ENCODE data around the gene PDE4B. TPM values are rescaled to one million over a fixed set of nuclear protein-coding genes. Genes with fewer than 3 reads are reported as not detected.

Gene PDE4B
- total RNA-seq, 1 experiment from 2014 or later: not detected

DNA sequence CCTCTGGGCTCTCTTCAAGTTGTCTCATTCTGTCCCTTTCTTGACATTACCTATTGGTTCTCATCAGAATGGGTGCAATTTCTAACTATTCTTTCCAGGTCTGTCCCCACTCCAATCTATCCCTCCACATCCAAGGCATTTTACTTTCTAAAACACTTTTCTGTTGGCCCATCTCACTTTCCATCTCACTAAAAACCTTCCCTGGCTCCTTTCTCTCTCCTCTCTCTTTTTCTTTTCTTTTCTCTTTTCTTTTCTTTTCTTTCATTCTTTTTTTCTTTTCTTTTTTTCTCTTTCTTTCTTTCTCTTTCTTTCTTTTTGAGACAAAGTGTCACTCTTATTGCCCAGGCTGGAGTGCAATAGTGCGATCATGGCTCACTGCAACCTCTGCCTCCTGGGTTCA is 462.1 kb downstream of the PDE4B start:
- Histone ChIP-seq H3K4me3 (ENCODE audit: low read depth, low read length) (no peak overlapping the region), H3K4me1 (no peaks in the 10 kb centered on the region), H3K27me3 (replicated peaks; ENCODE audit: control insufficient read depth, insufficient read depth, low read length) (no peaks in the 10 kb centered on the region), H3K9me3 (no peaks in the 10 kb centered on the region), H3K36me3 (ENCODE audit: control insufficient read depth, insufficient read depth, low read length) (no peaks in the 10 kb centered on the region)
- Mint-ChIP-seq H3K4me3 (ENCODE audit: unreplicated experiment) (no peak overlapping the region), H3K27ac (ENCODE audit: unreplicated experiment) (no peak overlapping the region), H3K27me3 (ENCODE audit: insufficient read depth, unreplicated experiment) (peaks cover 12% of the 10 kb centered on the region), H3K9me3 (ENCODE audit: unreplicated experiment) (no peaks in the 10 kb centered on the region), H3K4me1 (ENCODE audit: low read depth, unreplicated experiment) (no peaks in the 10 kb centered on the region), H3K36me3 (ENCODE audit: insufficient read depth, unreplicated experiment) (no peaks in the 10 kb centered on the region)
- intact Hi-C loops (cut with micrococcal nuclease; ENCODE audit: unreplicated experiment): no loop called here
- DNase-seq: no peak
- CTCF ChIA-PET: interaction anchor here (1.4 kb wide), 1 partner anchor 192 kb away, joined by 3 read pairs; no protein-coding TSS in a partner anchor
- POLR2A ChIA-PET: no interaction called here
- BruUV-seq (replicated peaks): no TSS peak
- TF ChIP-seq CTCF (IDR thresholded peaks at IDR 0.05; ENCODE audit: insufficient read depth in 1 of 2, low read depth in 1 of 2, low read length in 1 of 2, severe bottlenecking in 1 of 2, unreplicated experiment in 1 of 2): no peak

GRCh38 chr1:66256629-66257572 is 464.2 kb downstream of the PDE4B start:
- no peak for TF ChIP-seq CTCF (IDR thresholded peaks at IDR 0.05; ENCODE audit: insufficient read depth in 1 of 2, low read depth in 1 of 2, low read length in 1 of 2, severe bottlenecking in 1 of 2, unreplicated experiment in 1 of 2)
- ChIA-PET POLR2A (no interaction called here), CTCF (no interaction called here)
- H3K36me3 Mint-ChIP-seq (ENCODE audit: insufficient read depth, unreplicated experiment): no peaks in the 10 kb centered on the region
- H3K4me3 Mint-ChIP-seq (ENCODE audit: unreplicated experiment): no peak overlapping the region
- no peak overlapping the region for H3K27ac Mint-ChIP-seq (ENCODE audit: unreplicated experiment)
- H3K4me1 Mint-ChIP-seq (ENCODE audit: low read depth, unreplicated experiment): no peaks in the 10 kb centered on the region
- intact Hi-C loops (cut with micrococcal nuclease; ENCODE audit: unreplicated experiment): no loop called here
- H3K4me3 ChIP-seq (ENCODE audit: low read depth, low read length): no peak overlapping the region
- no TSS peak for BruUV-seq (replicated peaks)
- DNase-seq: no peak
- H3K27me3 Mint-ChIP-seq (ENCODE audit: insufficient read depth, unreplicated experiment): peaks cover 6% of the 10 kb centered on the region
- H3K4me1 ChIP-seq: no peaks in the 10 kb centered on the region
- H3K27me3 ChIP-seq (replicated peaks; ENCODE audit: control insufficient read depth, insufficient read depth, low read length): no peaks in the 10 kb centered on the region
- no peaks in the 10 kb centered on the region for H3K9me3 Mint-ChIP-seq (ENCODE audit: unreplicated experiment)
- H3K36me3 ChIP-seq (ENCODE audit: control insufficient read depth, insufficient read depth, low read length): no peaks in the 10 kb centered on the region
- H3K9me3 ChIP-seq: no peaks in the 10 kb centered on the region

DNA sequence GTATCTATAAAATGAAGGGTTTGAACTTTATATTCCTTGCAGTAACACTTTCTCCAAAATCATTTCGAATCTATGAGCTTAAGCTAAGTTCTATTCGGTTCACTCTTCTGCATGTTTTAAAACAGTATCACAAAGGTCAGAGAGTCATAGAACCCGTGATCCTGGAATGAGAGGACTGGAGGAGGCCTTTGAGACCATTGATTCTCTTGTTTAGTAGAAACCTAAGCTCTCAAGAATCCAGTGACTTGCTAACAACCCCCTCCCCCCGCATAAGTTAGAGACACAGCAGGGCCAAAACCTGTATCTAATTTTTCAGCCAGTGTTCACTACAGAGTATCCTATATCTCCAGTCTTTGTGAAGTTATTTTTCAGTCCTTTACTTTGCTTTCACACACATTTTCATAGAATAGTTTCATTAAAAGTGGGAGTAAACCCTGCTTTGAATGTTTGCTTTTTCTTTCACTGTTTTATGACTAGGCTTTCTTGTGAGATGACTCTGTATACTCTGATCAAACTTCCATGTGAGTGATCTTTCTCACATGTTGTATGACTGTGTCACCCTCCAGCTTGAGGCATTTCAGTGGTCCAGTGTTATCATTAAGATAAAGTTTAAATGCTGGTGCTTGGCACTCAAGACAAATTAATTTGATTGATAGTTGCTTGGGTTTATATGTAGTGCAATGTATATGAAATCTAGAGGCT is 465.9 kb downstream of the PDE4B start:
- CTCF ChIA-PET: no interaction called here
- no peaks in the 10 kb centered on the region for H3K9me3 Mint-ChIP-seq (ENCODE audit: unreplicated experiment)
- no peak for TF ChIP-seq CTCF (IDR thresholded peaks at IDR 0.05; ENCODE audit: insufficient read depth in 1 of 2, low read depth in 1 of 2, low read length in 1 of 2, severe bottlenecking in 1 of 2, unreplicated experiment in 1 of 2)
- Histone ChIP-seq H3K4me1 (no peaks in the 10 kb centered on the region), H3K9me3 (no peaks in the 10 kb centered on the region), H3K27me3 (replicated peaks; ENCODE audit: control insufficient read depth, insufficient read depth, low read length) (no peaks in the 10 kb centered on the region), H3K4me3 (ENCODE audit: low read depth, low read length) (no peak overlapping the region), H3K36me3 (ENCODE audit: control insufficient read depth, insufficient read depth, low read length) (no peaks in the 10 kb centered on the region)
- DNase-seq: no peak
- POLR2A ChIA-PET: no interaction called here
- H3K4me3 Mint-ChIP-seq (ENCODE audit: unreplicated experiment): no peak overlapping the region
- H3K36me3 Mint-ChIP-seq (ENCODE audit: insufficient read depth, unreplicated experiment): no peaks in the 10 kb centered on the region
- peaks cover 10% of the 10 kb centered on the region for H3K27me3 Mint-ChIP-seq (ENCODE audit: insufficient read depth, unreplicated experiment)
- H3K27ac Mint-ChIP-seq (ENCODE audit: unreplicated experiment): no peak overlapping the region
- intact Hi-C loops (cut with micrococcal nuclease; ENCODE audit: unreplicated experiment): no loop called here
- no peaks in the 10 kb centered on the region for H3K4me1 Mint-ChIP-seq (ENCODE audit: low read depth, unreplicated experiment)
- BruUV-seq (replicated peaks): no TSS peak
